H1 (cell line): ENCODE results near the gene GTF2IRD1. TPM values are rescaled to one million over a fixed set of nuclear protein-coding genes. Genes with fewer than 3 reads are reported as not detected.

ENCODE experiments used
- JUN ChIP-seq: IDR thresholded peaks from 2 replicates; pipeline ENCODE4 v1.6.1; 2011; ENCODE audit warnings: low read depth, mild to moderate bottlenecking, improper control_type of control experiment, low read length
- POLR2AphosphoS5 ChIP-seq: IDR thresholded peaks from 2 replicates; pipeline ENCODE4 v1.6.1; 2011; ENCODE audit warnings: low read depth, low read length
- RXRA ChIP-seq: IDR thresholded peaks from 2 replicates; pipeline ENCODE4 v1.6.1; 2011; ENCODE audit warnings: low read depth, mild to moderate bottlenecking, low read length, moderate library complexity; ENCODE audit not compliant: insufficient read depth
- SUZ12 ChIP-seq: fragments of 200-600 bp; sonication (generic); IDR thresholded peaks from 2 replicates; pipeline ENCODE4 v1.6.1; 2012; ENCODE audit warnings: mild to moderate bottlenecking, inconsistent platforms, low read length, moderate library complexity, mixed read lengths
- polyA plus RNA-seq, 7 experiments: library from polyadenylated mRNA; depleted of rRNA in 3 of 7; stranded (reverse) in 5 of 7; unstranded in 2 of 7; fragments of >200 nt in 5 of 7; fragments of 200-250 nt in 2 of 7; gene quantifications; 1 replicate in 5 of 7; 2 replicates in 1 of 7; 4 replicates in 1 of 7; pipeline versions ENCODE4 v1.2.1 to v1.2.3, GENCODE V29; 2011 to 2013; ENCODE audit warnings: missing spikeins in 2 of 7, mixed read lengths in 2 of 7
- total RNA-seq: library from RNA; stranded (reverse); fragmentation: NEBNext Ultra II Directional; extraction: Animal tissue kit (Norgen Biotek cat#: 25700); gene quantifications from 2 replicates; pipeline ENCODE4 v1.2.1, GENCODE V29; 2021

GTF2IRD1 gene
- total and polyA plus RNA-seq, 2 of the 8 experiments (the other 6 are each of a cell fraction or from before 2014, with no cell fraction given): 27.4 to 45.4 TPM

GRCh38 chr7:74418076-74418475 is 35.6 kb upstream of the GTF2IRD1 start (continued):
- TF ChIP-seq RXRA (no peak), SUZ12 (no peak), JUN (no peak), POLR2AphosphoS5 (no peak)
